Activated CD4-positive, alpha-beta T cell treated with anti-CD3 and anti-CD28 coated beads, Interleukin-2, amount 50 U/mL, for 48 hours (primary cell): Measurements from ENCODE around the gene ZNF709.
A peak's percentile ranks its signal among the peaks of the same experiment; 100 is the strongest.
"Not testable (repeated sequence)": the region's sequence is repeated elsewhere in the genome, so short reads cannot be mapped to it uniquely, and the experiment has no call there.

Source experiments
- DNase-seq, 2 experiments: peaks; one replicate each; pipeline ENCODE4 v3.0.0-alpha.2; 2020

Gene ZNF709

GRCh38 chr19:12450844-12451243, 33.8 kb downstream of the ZNF709 start:
- DNase-seq: no peak

DNA sequence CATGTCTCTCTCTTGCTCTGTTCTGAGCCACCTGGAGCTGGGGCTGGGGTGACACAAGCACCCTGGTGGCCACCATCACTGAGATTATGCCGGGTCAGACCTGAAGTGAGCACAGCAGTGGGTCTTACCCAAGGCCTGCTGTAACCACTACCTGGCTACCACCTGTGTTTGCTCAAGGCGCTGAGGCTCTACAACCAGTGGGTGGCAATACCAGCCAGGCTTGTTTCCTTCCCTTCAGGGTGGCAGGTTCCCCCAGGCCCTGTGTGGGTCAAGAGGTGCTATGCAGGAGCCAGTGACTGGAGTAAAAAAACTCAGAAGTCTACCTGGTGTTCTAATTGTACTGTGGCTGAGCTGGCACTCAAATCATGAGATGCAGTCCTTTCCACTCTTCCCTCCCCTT, 35.8 kb downstream of the ZNF709 start:
- no peak for DNase-seq

DNA sequence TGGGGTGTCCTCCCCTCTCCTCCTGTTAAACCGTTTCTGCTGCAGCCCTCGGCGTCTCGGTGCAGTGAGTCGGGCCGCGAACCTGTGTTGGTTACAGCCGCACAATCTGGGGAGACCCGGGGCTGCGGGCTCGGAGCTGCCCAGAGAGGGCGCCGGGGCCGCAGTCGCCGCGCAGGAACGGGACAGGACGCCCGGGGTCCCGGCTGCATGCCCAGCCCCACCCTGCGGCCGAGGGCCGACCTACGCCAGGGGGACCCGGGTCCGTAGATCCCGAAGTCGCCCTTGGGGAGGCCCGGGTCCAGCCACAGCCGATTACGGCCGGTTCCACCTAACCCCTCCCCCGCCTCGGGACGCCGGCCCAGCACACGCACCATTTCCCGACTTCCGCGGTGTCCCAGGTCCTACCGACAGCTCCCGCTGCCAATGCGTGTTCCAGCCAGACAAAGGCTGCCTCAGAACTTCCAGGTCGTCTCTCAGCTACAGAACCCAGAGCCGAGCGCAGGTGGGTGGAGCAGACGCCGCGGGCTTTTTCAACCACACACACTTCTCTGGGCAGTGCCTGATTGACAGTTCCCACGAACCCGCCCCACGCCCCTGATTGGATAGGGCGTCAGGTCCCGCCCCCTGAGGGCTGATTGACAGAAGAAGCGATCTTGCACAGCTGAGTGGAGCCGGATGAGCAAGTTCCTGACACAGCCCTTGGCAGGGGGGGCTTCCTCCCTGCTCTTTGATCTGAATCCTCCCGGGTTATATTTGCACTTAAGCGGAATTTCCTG, 43.9 kb downstream of the ZNF709 start, which contains the start of gene ZNF443:
ZNF443 (minus strand) TSS at position 481 of the 776 bp plus-strand sequence; CDS start at position 374, 107 bp downstream.
- peak; percentile 100 for DNase-seq

GRCh38 chr19:12439686-12440540, 44.7 kb downstream of the ZNF709 start:
- peak; percentile 62 to 67 for DNase-seq

- DNase-seq: not testable (repeated sequence)
Measured at GRCh38 chr19:12430726-12431299, 53.8 kb downstream of the ZNF709 start.

DNA sequence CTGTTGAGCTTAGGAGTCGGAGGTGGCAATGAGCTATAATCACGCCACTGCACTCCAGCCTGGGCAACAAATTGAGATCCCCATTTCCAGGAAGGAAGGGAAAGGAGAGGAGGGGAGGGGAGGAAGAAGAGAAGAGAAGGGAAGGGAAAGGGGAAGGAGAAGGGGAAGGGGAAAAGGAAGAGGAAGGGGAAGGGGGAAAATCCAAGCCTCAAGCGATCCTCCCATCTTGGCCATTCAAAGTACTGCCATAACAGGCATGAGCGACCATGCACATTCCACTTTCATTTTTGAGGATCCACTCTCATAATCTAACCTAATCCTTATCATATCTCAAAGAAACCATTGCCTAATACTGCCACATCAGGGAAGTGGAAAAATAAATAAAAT, 58.7 kb downstream of the ZNF709 start:
- no peak for DNase-seq

DNA sequence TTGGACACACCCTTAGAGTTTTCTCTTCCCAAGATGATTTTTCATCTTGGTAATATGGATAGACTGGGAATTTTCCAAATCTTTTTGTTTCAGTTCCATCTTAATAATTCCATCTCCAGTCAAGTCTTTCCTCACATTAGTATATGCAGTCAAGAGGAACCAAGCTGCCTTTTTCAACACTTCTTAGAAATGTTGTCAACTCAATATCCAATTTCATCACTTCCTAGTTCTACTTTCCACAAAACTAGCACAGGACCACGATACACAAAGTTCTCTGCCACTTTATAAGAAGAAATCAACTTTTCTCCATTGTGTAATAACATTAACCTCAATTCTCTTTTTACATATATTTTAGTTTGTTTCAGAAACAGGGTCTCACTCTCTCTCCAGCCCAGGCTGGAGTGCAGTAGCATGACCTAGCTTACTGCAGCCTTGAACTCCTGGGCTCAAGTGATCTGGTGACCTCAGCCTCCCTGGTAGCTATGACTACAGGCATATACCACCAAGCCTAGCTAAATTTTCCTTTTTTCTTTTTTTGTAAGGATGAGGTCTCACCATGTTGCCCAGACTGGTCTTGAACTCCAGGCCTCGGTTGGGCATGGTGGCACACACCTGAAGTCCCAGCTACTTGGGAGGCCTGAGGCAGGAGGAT, 59.3 kb downstream of the ZNF709 start:
- no peak for DNase-seq

DNA sequence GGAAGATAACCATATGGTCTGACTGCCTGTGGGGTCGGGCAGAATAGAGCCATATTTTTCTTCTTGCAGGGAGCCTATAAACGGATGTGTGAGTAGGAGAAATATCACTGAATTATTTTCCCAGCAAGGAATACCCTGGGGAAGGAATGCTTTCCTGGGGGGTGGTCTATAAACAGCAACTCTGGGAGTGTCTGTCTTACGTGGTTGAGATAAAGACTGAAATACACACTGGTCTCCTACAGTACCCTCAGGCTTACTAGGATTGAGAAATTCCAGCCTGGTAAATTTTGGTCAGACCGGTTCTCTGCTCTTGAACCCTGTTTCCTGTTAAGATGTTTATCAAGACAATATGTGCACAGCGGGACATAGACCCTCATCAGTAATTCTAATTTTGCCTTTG, 67.3 kb downstream of the ZNF709 start:
- DNase-seq: not testable (repeated sequence)

GRCh38 chr19:12411893-12412292, 72.7 kb downstream of the ZNF709 start:
- DNase-seq: no peak
